Measurements from ENCODE around the gene AMIGO1.

DNA sequence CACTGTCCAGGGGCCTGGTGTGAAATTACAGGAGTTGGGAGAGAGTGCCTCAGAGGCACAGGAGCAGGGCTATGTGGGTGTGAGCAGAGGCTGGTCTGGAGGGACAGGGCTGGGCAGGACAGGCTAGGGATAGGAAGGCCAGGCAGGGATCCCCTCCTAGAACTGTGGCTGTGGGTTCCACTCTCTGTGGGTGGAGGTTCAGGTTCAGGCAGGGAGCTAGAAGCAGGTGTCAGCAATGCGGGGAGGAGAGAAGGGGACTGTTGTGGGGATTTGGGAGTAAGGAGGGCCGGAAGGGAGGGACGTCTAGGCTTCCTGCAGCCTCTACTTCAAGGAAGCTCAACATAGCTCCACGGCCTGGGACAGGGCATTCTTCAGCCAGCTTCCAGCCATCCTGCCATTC is 21.9 kb upstream of the AMIGO1 start:
- no peak for TF ChIP-seq POLR2A (IDR thresholded peaks at IDR 0.05)
- TF ChIP-seq, protein P1, sequence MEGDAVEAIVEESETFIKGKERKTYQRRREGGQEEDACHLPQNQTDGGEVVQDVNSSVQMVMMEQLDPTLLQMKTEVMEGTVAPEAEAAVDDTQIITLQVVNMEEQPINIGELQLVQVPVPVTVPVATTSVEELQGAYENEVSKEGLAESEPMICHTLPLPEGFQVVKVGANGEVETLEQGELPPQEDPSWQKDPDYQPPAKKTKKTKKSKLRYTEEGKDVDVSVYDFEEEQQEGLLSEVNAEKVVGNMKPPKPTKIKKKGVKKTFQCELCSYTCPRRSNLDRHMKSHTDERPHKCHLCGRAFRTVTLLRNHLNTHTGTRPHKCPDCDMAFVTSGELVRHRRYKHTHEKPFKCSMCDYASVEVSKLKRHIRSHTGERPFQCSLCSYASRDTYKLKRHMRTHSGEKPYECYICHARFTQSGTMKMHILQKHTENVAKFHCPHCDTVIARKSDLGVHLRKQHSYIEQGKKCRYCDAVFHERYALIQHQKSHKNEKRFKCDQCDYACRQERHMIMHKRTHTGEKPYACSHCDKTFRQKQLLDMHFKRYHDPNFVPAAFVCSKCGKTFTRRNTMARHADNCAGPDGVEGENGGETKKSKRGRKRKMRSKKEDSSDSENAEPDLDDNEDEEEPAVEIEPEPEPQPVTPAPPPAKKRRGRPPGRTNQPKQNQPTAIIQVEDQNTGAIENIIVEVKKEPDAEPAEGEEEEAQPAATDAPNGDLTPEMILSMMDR (IDR thresholded peaks at IDR 0.05) = no peak

Measured in esophagus squamous epithelium (tissue), 4 donors.